B cell (primary cell): ENCODE measurements around the gene WDR41. TPM values are rescaled to one million over a fixed set of nuclear protein-coding genes. Genes with fewer than 3 reads are reported as not detected.

Source experiments
- ATAC-seq: fragments of 200-7000 bp; cut with Tn5 transposase; one replicate; pipeline ENCODE4 v1.10.0; 2021; ENCODE audit warnings: low read depth, mild to moderate bottlenecking, moderate number of reproducible peaks, moderate library complexity
- CTCF ChIA-PET: fragments of 350-600 bp; sonication (Branson Sonifier 250); formaldehyde crosslinking; loops from one replicate; lab custom pipeline; 2021; ENCODE audit warnings: antibody characterized with exemption, inconsistent platforms; lab: Charles Lee
- POLR2A ChIA-PET: fragments of 350-600 bp; sonication (Branson Sonifier 250); formaldehyde crosslinking; loops from one replicate; lab custom pipeline; 2021; ENCODE audit warnings: antibody characterized with exemption; lab: Charles Lee
- DNase-seq: peaks from one replicate; pipeline ENCODE4 v3.0.0; 2013
- H2AFZ ChIP-seq: 2 replicates; pipeline ENCODE4 v1.6.1; 2012; ENCODE audit warnings: mild to moderate bottlenecking, low read depth, low read length; ENCODE audit not compliant: insufficient read depth, poor library complexity, severe bottlenecking
- H3K27ac ChIP-seq, 2 donors: 1 replicate in 1 of 2; 2 replicates in 1 of 2; pipeline ENCODE4 v1.5.1; 2012 to 2013; ENCODE audit warnings: low read length in 2 of 2, mild to moderate bottlenecking in 2 of 2, moderate library complexity in 1 of 2
- H3K27me3 ChIP-seq, 4 experiments: fragments of 200-600 bp in 1 of 4; sonication (generic) in 1 of 4; replicated peaks in 1 of 4; 1 replicate in 2 of 4; 2 replicates in 2 of 4; pipeline versions ENCODE4 v1.6.1 to v1.7.0; 2013 to 2016; ENCODE audit warnings: low read length in 3 of 4, mild to moderate bottlenecking in 2 of 4, mixed read lengths in 1 of 4, moderate library complexity in 1 of 4; ENCODE audit not compliant: insufficient read depth in 4 of 4, control insufficient read depth in 3 of 4; ENCODE audit errors: control extremely low read depth in 1 of 4
- H3K36me3 ChIP-seq, 2 experiments: replicated peaks in 1 of 2; 1 replicate in 1 of 2; 2 replicates in 1 of 2; pipeline versions ENCODE4 v1.6.1 to v1.7.1; 2013; ENCODE audit warnings: low read length in 1 of 2; ENCODE audit not compliant: insufficient read depth in 2 of 2, control insufficient read depth in 1 of 2; ENCODE audit errors: control extremely low read depth in 1 of 2, extremely low read depth in 1 of 2
- H3K4me1 ChIP-seq, 2 donors: fragments of 200-600 bp in 1 of 2; sonication (generic) in 1 of 2; 1 replicate in 1 of 2; 2 replicates in 1 of 2; pipeline versions ENCODE4 v1.5.1 to v1.6.1; 2013 to 2017; ENCODE audit warnings: low read length in 2 of 2; ENCODE audit not compliant: control insufficient read depth in 2 of 2, insufficient read depth in 2 of 2
- H3K4me2 ChIP-seq: replicated peaks from 2 replicates; pipeline ENCODE3; 2012; ENCODE audit warnings: mild to moderate bottlenecking, low read depth, low read length; ENCODE audit not compliant: poor library complexity, severe bottlenecking
- H3K4me3 ChIP-seq, 5 experiments: fragments of 200-600 bp in 1 of 5; sonication (generic) in 1 of 5; 1 replicate in 3 of 5; 2 replicates in 2 of 5; pipeline versions ENCODE4 v1.5.1 to v1.7.0; 2011 to 2016; ENCODE audit warnings: low read length in 4 of 5, mild to moderate bottlenecking in 4 of 5, low read depth in 2 of 5, control low read depth in 1 of 5, moderate library complexity in 1 of 5; ENCODE audit not compliant: insufficient read depth in 1 of 5; ENCODE audit errors: control extremely low read depth in 1 of 5, extremely low read depth in 1 of 5
- H3K79me2 ChIP-seq: fragments of 200-600 bp; sonication (generic); one replicate; pipeline ENCODE4 v1.6.0; 2016; ENCODE audit warnings: low read length; ENCODE audit not compliant: control insufficient read depth, insufficient read depth
- H3K9ac ChIP-seq: fragments of 200-600 bp; sonication (generic); 2 replicates; pipeline ENCODE4 v1.6.1; 2017; ENCODE audit warnings: mild to moderate bottlenecking, low read length, moderate library complexity
- H3K9me3 ChIP-seq, 3 donors: one replicate each; pipeline versions ENCODE4 v1.6.1 to v1.7.1; 2013; ENCODE audit warnings: low read length in 2 of 3; ENCODE audit not compliant: control insufficient read depth in 2 of 3, insufficient read depth in 1 of 3; ENCODE audit errors: control extremely low read depth in 1 of 3
- H4K20me1 ChIP-seq: 2 replicates; pipeline ENCODE4 v1.6.0; 2012; ENCODE audit warnings: mild to moderate bottlenecking, low read length; ENCODE audit not compliant: insufficient read depth, control insufficient read depth, poor library complexity, severe bottlenecking
- H3K27ac Mint-ChIP-seq: one replicate; pipeline ENCODE4 v1.8.0; 2021; ENCODE audit warnings: mixed read lengths
- H3K27me3 Mint-ChIP-seq: one replicate; pipeline ENCODE4 v1.8.0; 2021; ENCODE audit warnings: mixed read lengths
- H3K4me1 Mint-ChIP-seq: one replicate; pipeline ENCODE4 v1.8.0; 2021; ENCODE audit warnings: mixed read lengths
- H3K4me3 Mint-ChIP-seq: one replicate; pipeline ENCODE4 v1.8.0; 2021; ENCODE audit warnings: mixed read lengths
- H3K9me3 Mint-ChIP-seq: one replicate; pipeline ENCODE4 v1.8.0; 2022; ENCODE audit warnings: mixed read lengths; ENCODE audit not compliant: insufficient read depth
- EZH2 ChIP-seq: IDR thresholded peaks from 2 replicates; pipeline ENCODE4 v1.6.1; 2012; ENCODE audit warnings: borderline replicate concordance, low read depth, mild to moderate bottlenecking, moderate library complexity, low read length; ENCODE audit not compliant: insufficient read depth, poor library complexity, severe bottlenecking
- whole genome bisulfite sequencing: methylation state at CpG from one replicate; pipeline ENCODE4 v1.1.5; 2013; ENCODE audit warnings: missing lambda C conversion rate; ENCODE audit not compliant: insufficient coverage; 5-methylcytosine and 5-hydroxymethylcytosine counted together
- intact Hi-C: fragments of 100-400 bp; cut with micrococcal nuclease; formaldehyde crosslinking; loops from one replicate; pipeline ENCODE4 v1.10.0; 2022
- polyA plus RNA-seq: library from polyadenylated mRNA; depleted of rRNA; stranded (reverse); fragments of >200 nt; gene quantifications from 2 replicates; pipeline ENCODE4 v1.2.3, GENCODE V29; 2012
- total RNA-seq, 2 donors: library from RNA; stranded (reverse); fragments of 120-200 nt in 1 of 2; gene quantifications; 1 replicate in 1 of 2; 2 replicates in 1 of 2; pipeline versions ENCODE4 v1.2.3 to v1.2.4, GENCODE V29; 2013 to 2022
- TF ChIP-seq, protein P1 (sequence below): fragments of 200-600 bp; IDR thresholded peaks from one replicate; pipeline ENCODE4 v1.8.0; 2022; ENCODE audit warnings: antibody characterized with exemption, mild to moderate bottlenecking

Gene WDR41
- total and polyA plus RNA-seq, 2 donors (not counting 1 experiment from before 2014, with no cell fraction given) = 9.0 to 30.6 TPM

DNA sequence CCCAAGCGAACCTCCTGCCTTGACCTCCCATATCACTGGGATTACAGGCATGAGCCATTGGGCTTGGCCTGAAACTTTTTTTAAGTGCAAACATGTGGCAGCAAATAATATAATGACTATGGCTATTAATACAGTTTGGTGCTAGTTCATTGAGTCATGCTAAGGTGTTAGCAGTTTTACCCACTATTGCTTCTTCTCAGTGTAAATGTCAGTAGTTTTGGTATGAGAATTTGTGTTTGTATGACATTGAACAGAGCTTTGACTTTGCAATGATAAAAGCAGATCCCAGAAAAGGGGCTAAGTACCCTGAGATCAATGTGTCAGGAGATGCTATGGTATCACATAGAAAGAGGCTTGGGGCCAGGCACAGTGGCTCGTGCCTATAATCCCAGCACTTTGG lies 67.2 kb downstream of the WDR41 start:
- CTCF ChIA-PET = interaction anchor here (1.1 kb wide), 1 partner anchor 876 kb away, joined by 3 read pairs; no protein-coding TSS in a partner anchor
- Mint-ChIP-seq H3K9me3 (no peaks in the 10 kb centered on the region), H3K27ac (no peak overlapping the region), H3K27me3 (no peaks in the 10 kb centered on the region), H3K4me1 (no peaks in the 10 kb centered on the region), H3K4me3 (no peak overlapping the region)
- Histone ChIP-seq H3K4me3 (no peak overlapping the region), H3K4me1 (no peaks in the 10 kb centered on the region), H3K9me3 (peaks cover 0 to 2% (median 0%) of the 10 kb centered on the region in 3 donors), H3K27ac (no peak overlapping the region), H4K20me1 (no peaks in the 10 kb centered on the region), H3K9ac (no peak overlapping the region), H3K27me3 (no peaks in the 10 kb centered on the region), H3K79me2 (no peaks in the 10 kb centered on the region), H3K4me2 (no peak overlapping the region), H2AFZ (no peak overlapping the region), H3K36me3 (peaks cover 4 to 7% of the 10 kb centered on the region in 2 experiments)
- intact Hi-C loops = no loop called here
- POLR2A ChIA-PET = no interaction called here
- DNase-seq = no peak
- no peak for TF ChIP-seq EZH2
- TF ChIP-seq, protein P1, sequence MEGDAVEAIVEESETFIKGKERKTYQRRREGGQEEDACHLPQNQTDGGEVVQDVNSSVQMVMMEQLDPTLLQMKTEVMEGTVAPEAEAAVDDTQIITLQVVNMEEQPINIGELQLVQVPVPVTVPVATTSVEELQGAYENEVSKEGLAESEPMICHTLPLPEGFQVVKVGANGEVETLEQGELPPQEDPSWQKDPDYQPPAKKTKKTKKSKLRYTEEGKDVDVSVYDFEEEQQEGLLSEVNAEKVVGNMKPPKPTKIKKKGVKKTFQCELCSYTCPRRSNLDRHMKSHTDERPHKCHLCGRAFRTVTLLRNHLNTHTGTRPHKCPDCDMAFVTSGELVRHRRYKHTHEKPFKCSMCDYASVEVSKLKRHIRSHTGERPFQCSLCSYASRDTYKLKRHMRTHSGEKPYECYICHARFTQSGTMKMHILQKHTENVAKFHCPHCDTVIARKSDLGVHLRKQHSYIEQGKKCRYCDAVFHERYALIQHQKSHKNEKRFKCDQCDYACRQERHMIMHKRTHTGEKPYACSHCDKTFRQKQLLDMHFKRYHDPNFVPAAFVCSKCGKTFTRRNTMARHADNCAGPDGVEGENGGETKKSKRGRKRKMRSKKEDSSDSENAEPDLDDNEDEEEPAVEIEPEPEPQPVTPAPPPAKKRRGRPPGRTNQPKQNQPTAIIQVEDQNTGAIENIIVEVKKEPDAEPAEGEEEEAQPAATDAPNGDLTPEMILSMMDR = no peak
- no peak for ATAC-seq
- WGBS = 100% methylated on average over 1 of the region's 2 CpGs

DNA sequence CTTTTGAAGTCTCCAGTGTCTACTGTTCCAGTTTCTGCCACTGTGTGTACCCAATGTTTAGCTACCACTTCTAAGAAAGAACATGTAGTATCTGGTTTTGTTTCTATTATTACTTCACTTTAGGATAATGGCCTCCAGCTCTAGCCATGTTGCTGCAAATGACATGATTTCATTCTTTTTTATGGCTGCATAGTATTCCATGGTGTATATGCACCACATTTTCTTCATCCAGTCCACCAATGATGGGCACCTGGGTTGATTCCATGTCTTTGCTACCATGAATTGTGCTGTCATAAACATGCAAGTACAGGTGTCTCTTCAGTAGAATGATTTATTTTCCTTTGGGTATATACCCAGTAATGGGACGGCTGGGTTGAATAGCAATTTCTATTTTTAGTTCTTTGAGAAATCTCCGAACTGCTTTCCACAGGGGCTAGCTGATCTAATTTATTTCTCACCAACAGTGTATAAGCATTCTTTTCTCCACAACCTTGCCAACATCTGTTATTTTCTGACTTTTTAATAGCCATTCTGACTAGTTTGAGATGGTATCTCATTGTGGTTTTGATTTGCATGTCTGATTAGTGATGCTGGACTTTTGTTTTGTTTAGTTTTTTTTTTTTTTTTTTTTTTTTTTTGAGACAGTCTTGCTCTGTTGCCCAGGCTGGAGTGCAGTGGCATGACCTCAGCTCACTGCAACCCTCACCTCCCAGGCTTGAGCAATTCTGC lies 68.9 kb downstream of the WDR41 start:
- Histone ChIP-seq H2AFZ (no peak overlapping the region), H3K27me3 (no peaks in the 10 kb centered on the region), H3K27ac (no peak overlapping the region), H4K20me1 (no peaks in the 10 kb centered on the region), H3K4me3 (no peak overlapping the region), H3K79me2 (no peaks in the 10 kb centered on the region), H3K4me1 (no peaks in the 10 kb centered on the region), H3K9ac (no peak overlapping the region), H3K36me3 (peaks cover 0 to 4% of the 10 kb centered on the region in 2 experiments), H3K4me2 (no peak overlapping the region), H3K9me3 (peaks cover 0 to 2% (median 0%) of the 10 kb centered on the region in 3 donors)
- WGBS = no CpG with 5 or more reads among the region's 2 CpGs
- H3K27me3 Mint-ChIP-seq = no peaks in the 10 kb centered on the region
- intact Hi-C loops = no loop called here
- H3K4me1 Mint-ChIP-seq = no peaks in the 10 kb centered on the region
- TF ChIP-seq EZH2 = no peak
- TF ChIP-seq, protein P1 = no peak
- ATAC-seq (no peak), DNase-seq (no peak)
- POLR2A ChIA-PET = interaction anchor here (0.6 kb wide), 1 partner anchor 1847 kb away, joined by 4 read pairs; no protein-coding TSS in a partner anchor
- CTCF ChIA-PET = no interaction called here
- H3K27ac Mint-ChIP-seq = no peak overlapping the region
- no peaks in the 10 kb centered on the region for H3K9me3 Mint-ChIP-seq
- H3K4me3 Mint-ChIP-seq = no peak overlapping the region
